Renal pelvis (tissue), 4 donors: Measurements from ENCODE around the gene ZBTB7C. TPM values are rescaled to one million over a fixed set of nuclear protein-coding genes. Genes with fewer than 3 reads are reported as not detected.

ENCODE experiments used
- DNase-seq: peaks from one replicate; pipeline ENCODE4 v3.0.0-alpha.2; 2013
- polyA plus RNA-seq, 3 donors: library from polyadenylated mRNA; unstranded; fragments of 120-200 nt; gene quantifications; one replicate each; pipeline ENCODE4 v1.2.1, GENCODE V29; 2013; ENCODE audit not compliant: insufficient read length in 3 of 3

Gene ZBTB7C
- polyA plus RNA-seq, 3 donors: 14.0 to 16.8 (median 16.7) TPM

DNA sequence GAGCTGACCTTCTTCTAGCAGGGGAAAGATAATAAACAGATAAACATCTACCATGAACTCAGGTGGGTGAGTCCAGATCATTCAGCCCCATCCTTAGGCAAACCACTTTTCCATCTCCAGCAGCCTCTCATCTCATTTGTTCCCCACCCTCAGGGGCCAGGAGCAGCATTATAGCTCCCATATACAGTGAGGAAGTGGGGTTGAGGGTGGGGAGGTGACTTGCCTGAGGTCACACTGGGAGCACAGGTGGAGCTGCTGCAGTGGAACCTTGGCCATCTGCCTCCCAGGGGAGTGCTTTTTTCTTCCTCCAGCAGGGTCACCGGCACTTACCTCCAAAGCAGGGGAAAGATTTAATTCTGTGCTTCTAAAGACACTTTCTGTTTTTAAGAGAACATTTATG, 266.2 kb downstream of the ZBTB7C start:
- no peak for DNase-seq

DNA sequence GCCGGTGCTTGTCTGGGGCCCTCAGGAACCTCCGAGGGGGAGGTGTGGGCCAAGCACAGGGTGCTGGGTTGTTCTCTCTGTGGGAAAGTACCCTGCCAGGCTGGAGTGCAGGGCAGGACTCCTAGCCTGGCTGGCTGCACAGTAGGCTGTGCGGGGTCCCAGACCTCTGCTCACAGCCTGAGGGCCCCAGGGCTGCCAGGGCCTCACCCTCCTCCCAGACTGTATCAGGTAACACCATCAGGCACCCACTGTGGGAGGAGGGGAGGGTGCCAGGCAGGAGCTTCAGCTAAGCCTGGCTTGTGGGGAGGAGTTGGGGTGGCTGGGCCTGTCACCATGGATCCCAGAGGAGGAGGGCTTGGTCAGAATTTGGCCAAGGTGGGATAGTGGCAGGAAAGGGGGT, 266.8 kb downstream of the ZBTB7C start:
- DNase-seq: no peak

DNA sequence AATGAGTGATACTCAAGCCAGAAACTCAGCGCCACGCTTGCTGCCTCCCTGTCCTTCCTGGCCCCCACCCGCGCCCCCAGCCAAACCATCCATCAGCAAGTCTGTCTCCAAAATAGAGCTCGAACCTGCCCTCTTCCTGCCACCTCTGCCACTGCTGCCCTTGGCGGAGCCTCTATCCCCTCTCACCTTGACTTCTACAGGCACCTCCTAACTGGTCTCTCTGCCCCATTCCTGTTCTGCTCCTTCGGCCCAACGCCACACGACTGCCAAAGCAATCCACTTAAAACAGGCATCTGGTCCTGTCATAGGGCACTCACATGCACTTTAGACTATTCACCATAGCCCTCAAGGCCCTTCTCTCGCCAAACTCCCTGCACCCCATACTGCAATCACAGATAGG, 268.5 kb downstream of the ZBTB7C start:
- DNase-seq: no peak

DNA sequence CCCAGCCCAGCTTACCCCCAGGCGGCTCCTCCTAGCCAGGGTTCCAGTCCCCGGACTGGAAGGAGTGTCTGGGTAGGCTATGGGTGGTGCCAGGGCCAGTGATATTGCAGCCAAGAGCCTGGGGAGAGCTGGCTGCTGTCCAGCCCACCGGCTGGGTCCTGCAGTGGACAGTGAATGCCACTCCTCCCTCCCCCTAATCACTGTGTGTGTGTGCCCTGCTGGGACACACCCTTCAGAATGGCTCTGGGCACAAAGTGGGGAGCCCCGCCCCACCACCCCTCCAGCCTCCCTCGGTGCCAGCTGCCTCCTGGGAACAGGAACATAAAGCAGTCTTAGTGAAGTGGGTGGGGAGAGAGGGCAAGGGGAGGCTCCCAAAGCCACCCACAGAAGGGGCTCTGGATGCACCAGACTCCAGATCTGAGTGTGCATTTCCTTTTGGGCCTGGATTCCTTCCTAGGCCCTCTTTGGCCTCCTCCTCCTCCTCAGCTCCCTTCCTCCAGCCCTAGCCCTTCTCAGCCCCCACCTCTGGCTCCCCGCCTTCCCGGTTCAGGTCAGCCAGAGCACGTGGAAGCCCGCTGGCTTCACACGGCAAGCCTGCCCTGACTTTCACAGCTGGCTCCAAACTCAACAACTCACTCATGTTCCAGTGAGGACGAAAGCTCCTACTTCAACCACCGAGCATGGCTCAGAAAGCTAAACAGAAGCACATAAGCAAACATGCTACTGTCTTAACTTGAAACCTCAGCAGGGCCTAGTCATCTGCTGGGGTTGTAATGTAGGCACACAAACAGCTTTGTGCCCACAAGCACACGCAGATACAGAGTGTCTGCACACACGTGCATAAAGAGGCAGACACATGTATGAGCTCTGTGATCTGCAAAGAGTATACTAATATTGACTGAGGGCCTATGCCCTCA, 269.5 kb downstream of the ZBTB7C start:
- no peak for DNase-seq

DNA sequence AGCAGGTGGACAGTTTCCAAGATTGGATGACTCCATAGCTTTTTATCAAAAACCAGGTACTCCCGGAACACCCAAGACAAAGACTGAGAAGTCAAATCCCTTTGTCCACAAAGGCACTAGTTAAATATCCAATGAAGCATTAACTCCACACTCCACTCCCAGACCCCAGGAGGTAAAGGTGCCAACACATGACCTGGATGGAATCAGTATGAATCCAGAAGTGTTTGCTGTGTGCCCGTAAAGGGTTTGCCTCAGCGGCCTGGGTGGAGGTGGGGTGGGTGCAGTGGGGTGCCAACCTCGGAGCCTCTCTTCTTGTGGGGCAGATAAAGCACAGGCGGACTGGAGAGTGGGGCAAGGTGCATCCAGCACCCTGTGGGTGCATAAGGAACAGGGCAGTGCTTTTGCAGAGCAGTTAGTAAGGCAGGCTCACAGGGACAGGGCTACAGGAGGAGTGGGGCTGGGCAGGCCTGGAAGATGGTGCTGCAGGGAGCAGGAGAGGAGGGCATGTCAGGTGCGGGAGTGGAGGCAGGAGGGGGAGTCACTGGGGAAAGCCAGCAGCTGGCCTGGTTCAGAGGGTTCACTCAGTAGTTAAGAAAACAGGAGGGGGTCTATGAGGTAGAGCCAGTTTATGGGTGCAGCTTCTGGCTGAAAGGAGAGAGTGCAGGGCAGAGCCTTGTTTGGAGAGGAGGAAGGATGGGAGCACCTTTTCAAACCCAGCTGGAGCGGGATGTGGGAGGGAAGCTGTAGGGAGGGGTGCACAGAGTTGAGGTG, 270.3 kb downstream of the ZBTB7C start:
- no peak for DNase-seq

DNA sequence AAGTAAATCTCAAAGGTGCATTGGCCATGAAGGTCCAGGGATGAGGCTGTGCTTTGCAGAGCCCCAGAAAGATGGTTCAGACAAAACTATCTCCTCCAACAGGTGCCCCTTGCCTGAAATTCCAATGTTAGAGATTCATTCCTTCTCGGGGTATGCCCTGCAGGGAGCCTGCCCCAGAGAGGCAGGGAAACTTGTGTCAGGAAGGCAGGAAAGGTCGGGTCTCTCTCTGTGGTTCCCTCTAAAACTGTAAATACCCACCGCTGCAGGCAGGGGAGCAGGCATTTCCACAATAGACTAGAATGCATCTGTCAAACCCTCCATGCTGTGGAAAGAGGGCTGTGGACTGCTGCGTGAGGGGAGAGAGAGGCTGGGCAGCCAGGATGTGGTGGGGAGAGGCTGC, 271.0 kb downstream of the ZBTB7C start:
- no peak for DNase-seq

DNA sequence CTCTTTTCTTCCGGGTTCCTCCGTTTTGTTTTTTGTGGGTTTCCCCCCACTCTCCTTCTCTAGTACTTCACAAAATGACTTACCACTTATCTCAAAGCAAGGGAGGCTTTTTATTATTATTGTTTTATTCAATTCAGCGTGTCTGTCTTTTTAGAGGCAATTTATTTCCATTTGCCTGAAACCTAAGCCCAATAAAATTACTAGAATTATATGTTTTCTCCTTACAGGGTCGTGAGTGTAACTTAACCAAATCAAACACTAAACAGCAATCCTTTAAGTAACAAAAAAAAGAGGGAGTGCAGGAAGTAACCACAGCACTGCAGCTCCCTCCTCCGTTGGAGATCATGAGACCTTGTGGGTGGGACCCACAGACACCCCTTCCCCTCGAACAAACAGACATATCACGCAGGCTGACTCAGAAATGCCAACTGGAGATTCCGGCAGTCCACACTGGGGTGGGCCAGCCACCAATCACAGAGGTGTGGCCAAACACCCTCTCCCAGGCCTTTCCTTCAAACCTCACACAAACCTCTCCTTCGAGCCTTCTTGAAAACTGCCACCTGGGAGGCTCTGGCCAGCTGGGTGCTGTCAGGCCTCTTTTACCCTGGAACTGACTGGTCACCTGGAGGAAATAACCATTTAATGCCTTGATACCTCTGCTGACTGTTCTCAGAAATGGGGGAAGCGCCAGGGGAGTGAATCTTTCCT, 271.7 kb downstream of the ZBTB7C start:
- DNase-seq: no peak

DNA sequence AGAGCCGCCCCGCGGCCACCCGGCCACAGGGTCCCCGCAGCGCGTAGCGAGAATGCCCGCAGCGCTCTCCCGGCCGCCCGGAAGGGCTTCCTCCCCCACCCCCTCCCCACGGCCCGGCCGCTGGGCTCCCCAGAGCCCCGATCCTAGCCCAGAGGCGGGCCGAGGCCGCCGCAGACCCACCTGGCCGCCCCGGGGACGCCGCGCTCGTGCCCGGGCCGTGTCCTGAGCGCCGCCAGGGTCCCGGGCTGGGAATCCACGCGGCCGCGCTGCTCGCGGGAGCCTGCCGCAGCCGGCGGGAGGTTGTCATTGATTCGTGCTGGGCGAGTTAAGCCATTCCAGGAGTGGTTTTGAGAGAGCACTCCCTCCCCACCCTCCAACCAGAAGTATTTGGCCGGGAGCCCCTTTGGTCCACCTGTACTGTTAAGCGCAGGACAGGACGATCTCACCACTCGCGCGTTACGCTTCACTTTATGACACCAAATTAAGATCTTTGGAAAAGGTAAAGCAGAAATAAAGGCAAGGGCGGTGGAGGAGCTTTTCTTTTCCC, 272.3 kb downstream of the ZBTB7C start:
- DNase-seq: no peak

DNA sequence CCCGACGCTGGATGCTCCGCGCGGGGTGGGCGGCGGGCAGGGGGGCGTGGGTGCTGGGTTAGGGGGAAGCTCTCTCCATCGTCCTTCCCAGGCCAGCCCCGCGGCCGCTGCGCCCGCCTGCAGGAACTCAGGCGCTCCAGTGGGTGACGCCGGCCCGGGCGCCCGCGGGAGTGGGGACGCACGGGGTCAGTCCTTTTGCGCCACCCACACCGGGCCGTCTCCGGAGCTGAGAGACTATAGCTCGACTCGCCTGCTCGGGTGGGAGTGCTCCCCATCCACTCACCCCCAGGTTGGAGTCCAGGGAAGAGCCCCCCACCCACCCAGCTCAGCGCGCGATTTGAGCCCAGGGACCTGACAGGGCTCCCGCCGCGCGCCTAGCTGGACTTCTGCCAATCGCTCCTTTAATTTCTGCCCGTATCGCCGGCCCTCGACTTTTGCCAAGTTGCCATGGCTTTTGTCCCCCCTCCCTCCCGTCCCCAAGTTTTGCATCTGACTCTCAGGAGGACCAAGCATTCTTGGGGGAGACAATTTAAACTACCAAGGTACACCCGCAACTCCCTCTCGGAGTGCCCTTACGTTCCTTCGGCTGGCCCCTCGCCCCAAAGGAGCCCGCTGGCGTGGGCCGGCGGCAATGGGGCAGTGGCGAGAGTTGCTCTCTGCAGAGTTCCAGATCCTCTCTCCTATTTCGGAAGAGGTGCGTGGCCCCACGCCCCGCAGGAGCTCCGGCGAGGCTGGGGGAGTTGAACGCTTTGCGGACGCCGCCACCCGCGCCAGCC, 272.9 kb downstream of the ZBTB7C start:
- no peak for DNase-seq

DNA sequence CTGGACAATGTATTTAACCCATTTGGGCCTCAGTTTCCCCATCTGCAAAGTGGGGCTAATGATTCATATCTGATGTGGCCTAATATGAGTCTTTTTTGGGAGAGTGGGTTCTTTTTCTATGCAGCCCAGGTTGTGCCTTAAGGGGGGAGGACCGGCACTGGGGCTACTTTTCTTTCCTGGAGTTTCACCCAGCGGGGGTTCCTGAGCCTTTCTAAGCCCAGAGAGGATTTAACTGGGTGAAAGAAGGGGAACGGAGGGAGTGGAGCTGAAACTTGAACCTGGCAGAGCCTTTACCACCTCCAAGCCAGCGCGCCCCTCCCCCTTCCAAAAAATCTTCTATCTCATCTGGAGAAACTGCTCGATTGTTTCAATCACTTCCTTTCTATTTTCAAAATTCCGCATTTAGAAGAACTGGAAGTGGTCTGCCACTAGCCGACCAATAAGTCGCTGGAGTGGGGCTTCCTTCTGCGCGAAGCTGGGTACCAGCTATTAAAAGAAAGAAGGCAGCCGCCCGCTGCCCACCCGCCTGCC, 273.7 kb downstream of the ZBTB7C start:
- DNase-seq: no peak

DNA sequence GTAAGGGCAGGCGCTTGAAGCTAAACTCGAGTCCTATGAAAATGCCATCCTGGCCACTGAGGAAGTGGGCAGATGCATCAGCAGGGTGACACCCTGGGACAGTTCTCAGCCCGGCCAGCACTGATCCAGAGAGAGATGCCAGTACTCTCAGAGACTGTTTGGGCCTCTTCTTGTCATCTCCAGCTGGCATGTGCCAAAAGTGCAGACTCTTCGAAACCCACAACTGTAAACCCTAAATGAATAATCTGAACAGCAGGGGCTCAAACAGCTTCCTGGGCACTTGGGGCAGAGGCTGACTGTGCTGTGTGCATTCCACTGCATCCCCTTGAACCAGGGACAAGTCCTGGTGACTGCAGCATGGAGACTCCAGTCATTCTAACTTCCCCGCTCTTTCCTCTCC, 274.6 kb downstream of the ZBTB7C start:
- DNase-seq: no peak

DNA sequence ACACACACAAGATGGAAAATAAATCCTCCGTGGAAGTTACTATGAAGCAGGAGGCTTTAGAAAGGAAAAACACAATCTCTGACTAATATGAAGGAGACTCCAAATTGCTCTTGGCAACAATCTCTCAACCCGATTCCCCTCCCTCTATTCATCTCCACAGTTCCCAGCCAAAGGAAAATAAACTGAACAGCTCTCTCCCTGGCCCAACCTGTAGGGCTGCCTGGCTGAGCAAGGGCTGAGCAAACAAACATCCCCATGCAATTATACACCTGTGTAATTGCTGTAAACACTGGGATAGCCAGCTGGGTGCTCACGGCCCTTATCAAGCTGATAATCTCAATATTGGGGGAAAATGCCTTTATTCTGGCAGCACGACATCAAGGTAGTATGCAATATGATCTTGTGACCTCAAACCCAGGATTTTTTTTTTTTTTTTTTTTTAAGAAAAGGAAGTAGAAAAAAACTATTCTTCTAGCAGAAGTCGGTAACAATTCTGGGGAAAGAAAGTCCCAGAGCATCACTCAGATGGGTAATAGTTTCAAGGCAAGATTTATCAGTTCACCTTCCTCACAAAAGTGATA, 275.4 kb downstream of the ZBTB7C start:
- DNase-seq: no peak

DNA sequence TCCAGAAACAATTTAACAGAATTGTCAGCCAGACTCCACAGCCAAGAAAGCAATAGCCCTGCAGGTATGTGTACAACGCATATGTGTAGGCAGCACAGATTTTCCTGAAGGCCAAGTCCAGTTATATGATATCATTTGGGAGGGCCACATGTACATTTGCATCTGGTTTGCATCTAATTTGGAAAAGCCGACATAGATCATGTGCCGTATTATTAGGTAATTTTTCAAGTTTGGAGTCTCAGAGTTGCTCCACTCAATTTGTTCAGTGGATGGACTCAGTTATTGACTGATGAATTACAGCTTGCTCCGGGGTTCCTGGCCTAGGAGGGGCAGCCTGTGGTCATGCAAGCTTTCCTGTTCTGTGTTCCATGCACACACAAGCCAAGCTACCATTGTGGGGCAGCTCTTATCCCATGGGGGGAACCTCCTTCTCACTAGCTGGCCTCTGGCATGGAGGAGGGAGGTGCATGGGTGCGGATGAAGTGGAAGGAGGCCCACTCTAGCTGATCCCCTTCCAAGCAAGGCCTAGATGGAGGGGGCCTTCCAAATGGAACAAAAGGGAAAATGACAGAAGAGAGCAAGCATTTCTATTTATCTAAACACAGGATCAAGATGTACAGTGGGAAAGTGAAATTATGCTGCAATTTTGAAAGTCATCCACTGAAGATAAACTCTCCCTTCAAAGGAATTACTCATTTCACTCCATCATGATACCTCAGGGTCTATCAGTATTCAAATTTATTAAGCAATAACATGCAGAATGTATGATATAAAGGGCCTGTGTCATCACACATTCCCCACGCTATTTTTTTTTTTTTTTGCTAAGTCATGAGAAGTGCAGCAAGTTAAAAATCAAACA, 276.2 kb downstream of the ZBTB7C start:
- no peak for DNase-seq

DNA sequence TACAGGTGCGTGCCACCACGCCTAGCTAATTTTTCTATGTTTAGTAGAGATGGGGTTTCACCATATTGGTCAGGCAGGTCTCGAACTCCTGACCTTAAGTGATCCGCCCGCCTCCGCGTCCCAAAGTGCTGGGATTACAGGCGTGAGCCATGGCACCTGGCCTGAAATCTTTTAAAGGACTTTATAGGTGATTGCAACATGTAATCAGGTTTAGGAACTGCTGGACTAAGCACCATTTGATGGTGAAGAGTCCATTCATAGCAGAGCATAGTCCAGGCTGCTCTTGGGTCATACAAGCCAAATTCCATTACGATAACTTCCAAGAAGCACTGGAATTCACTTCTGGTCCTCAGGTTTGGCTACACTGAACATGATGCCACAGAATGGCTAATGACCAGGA, 278.1 kb downstream of the ZBTB7C start:
- DNase-seq: no peak

DNA sequence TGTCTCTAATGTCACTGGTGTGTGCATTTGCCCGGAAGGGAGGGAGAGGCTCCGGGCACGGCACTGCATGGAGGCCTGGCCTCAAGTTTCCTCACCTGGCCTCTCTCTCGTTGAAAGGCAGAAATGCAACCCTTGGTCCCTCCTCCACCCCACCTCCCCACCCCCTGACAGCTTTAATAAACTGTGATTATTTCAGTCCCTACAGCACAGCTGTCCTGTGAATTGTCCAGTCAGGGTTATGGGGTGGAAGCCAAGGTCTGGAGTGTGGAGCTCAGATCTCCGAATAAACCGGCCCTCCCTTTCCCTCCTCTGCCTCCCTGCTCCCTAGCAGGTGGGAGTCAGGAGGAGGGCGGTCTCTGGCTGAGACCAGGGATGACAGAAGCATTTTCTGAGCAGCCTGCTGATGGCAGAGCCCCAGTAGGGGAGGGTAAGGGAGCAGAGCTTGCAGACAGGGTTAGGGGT, 279.5 kb downstream of the ZBTB7C start:
- DNase-seq: peak; percentile 83

DNA sequence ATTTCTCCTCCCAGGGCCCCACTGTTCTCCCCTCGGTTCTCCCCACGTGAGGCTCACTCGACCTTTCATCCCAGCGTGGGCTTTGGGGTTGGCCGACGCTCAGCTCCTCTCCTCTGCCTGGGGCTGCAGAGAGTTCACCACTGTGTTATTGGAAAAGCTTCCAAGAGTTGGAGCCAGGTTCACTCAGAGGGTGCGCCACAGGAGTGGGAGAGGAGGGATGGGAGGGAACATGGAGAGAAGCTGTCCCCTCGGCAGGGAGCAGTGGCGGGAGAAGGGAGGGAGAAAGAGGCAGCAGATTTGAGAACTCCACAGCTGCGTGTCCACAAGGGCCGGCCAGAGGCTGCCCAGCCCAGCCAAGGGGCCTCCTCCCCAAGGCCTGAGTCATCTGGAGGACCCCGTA, 281.6 kb downstream of the ZBTB7C start:
- no peak for DNase-seq

DNA sequence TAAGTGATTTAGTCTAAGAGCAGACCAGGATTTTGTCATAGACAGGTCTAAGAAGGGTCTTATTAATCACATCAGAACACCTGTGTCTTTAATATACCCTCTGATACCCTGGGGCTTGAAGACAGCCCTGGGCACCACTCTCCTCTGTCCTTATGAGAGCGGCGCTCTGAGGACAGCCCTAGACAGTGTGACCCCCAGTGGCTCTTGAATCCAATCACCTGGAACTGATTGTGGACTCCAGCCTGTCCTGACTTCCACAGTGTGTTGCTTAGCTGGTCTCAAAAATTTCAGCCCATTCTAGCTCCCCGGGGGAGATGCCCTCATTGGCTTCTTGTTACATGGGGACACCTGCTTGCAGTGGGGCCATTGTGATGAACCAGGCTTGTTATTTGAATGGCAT, 282.9 kb downstream of the ZBTB7C start:
- DNase-seq: no peak

DNA sequence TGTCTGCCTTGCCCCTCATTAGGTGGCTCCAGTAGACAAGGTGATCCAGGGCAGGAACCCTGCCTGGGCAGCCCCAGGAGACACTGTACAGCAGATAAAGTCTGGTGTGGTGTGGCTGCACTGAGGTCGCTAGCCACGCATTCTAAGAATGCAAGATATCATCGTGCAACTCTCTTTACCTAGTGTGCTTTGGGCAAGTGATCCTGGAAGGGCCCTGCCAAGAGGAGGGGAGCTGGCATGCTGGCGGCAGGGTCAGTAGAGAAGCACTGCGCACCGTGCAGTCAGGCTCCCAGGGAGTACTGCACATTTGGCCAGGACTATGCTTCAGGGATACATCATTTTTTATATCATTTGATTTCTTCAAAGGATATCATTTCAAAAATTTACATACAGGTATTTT, 283.5 kb downstream of the ZBTB7C start:
- DNase-seq: no peak

DNA sequence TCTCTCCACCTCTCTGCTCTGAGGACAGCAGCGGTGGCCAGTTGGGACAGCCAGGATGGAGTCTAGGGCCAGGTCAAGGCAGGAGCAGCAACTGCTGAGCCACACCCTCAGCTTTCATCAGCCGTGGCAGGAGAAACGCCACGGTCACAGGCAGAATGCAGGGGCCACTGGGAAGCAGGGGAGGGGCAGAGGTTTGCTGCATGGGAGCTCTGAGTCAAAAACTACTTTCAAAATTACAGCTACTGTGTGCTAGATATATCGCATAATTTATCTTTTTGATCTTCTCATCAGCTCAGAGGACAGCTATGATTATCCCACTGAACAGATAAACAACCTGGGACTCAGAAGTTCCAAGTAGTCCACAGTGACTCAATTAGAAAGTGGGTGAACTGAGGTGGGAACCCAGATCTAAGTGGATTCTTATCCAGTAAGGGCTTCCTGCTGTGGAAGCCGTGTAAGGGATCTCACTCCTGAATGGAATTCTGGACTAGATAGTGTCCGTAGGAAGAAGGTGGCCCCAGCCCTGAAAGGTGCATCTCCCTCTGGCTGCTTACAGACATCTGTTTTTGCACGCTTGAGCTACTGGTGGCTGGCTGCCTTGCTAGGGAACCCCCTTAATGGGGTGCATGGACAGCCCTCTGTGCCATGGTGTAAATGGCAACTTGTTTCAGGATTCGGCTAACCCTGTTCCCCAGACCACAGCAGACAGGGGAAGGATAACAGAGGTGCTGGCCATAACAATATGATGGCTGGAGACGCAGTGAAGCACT, 284.1 kb downstream of the ZBTB7C start:
- DNase-seq: no peak
